IMR-90 (cell line): ENCODE results near the gene PFDN1.

Experiments used
- CTCF ChIP-seq: conservative IDR thresholded peaks from 2 replicates; pipeline ENCODE4 v1.5.1; 2012; ENCODE audit warnings: mild to moderate bottlenecking, low read depth, low read length, improper control_type of control experiment
- USF2 ChIP-seq: fragments of 150-350 bp; IDR thresholded peaks from 2 replicates; pipeline ENCODE4 v1.6.1; 2017; ENCODE audit warnings: mild to moderate bottlenecking, antibody characterized with exemption, low read length, low read depth

GRCh38 chr5:140253985-140254384 is 48.9 kb downstream of the PFDN1 start:
- no peak for TF ChIP-seq CTCF
- TF ChIP-seq USF2 = no peak
